GM11168 (cell line): ENCODE measurements around the gene DNAAF9.

Experiments used
- in situ Hi-C: fragments of 300-500 bp; cut with MboI; formaldehyde crosslinking; loops from one replicate; pipeline ENCODE4 v1.12.0; 2022; ENCODE audit warnings: low sequenced_read_pairs; ENCODE audit not compliant: unreplicated experiment

The DNAAF9 gene

GRCh38 chr20:3412600-3413392 lies 5.3 kb upstream of the DNAAF9 start:
- in situ Hi-C loops, result no loop called here

- in situ Hi-C loops, result no loop called here
These were observed 3.0 kb upstream of the DNAAF9 start for GRCh38 chr20:3410464-3410863.

- in situ Hi-C loops, result no loop called here
These were observed 1.9 kb upstream of the DNAAF9 start for GRCh38 chr20:3409417-3409816.

GRCh38 chr20:3407771-3408637 lies 535 bp upstream of the DNAAF9 start:
- in situ Hi-C loops, result no loop called here

- in situ Hi-C loops, result no loop called here
These were observed 909 bp downstream of the DNAAF9 start for GRCh38 chr20:3406481-3407039.

- in situ Hi-C loops, result no loop called here
These were observed 1.6 kb downstream of the DNAAF9 start for GRCh38 chr20:3405696-3406358.

- in situ Hi-C loops, result no loop called here
These were observed 2.3 kb downstream of the DNAAF9 start for GRCh38 chr20:3405139-3405538.

GRCh38 chr20:3404402-3404801 lies 3.1 kb downstream of the DNAAF9 start:
- in situ Hi-C loops, result no loop called here

- in situ Hi-C loops, result no loop called here
These were observed 3.7 kb downstream of the DNAAF9 start for GRCh38 chr20:3403741-3404140.

GRCh38 chr20:3402453-3402852 lies 5.0 kb downstream of the DNAAF9 start:
- in situ Hi-C loops, result no loop called here

GRCh38 chr20:3400260-3401155 lies 7.0 kb downstream of the DNAAF9 start:
- in situ Hi-C loops, result no loop called here

- in situ Hi-C loops, result no loop called here
These were observed 8.7 kb downstream of the DNAAF9 start for GRCh38 chr20:3398681-3399252.

GRCh38 chr20:3396492-3396891 lies 11.0 kb downstream of the DNAAF9 start:
- in situ Hi-C loops, result no loop called here

GRCh38 chr20:3392756-3393155 lies 14.7 kb downstream of the DNAAF9 start:
- in situ Hi-C loops, result no loop called here

- in situ Hi-C loops, result no loop called here
These were observed 16.6 kb downstream of the DNAAF9 start for GRCh38 chr20:3390759-3391425.

- in situ Hi-C loops, result no loop called here
These were observed 23.5 kb downstream of the DNAAF9 start for GRCh38 chr20:3383878-3384495.

GRCh38 chr20:3382836-3383235 lies 24.6 kb downstream of the DNAAF9 start:
- in situ Hi-C loops, result no loop called here
